Measurements from ENCODE around the gene CACNA1E.

The CACNA1E gene

GRCh38 chr1:181685211-181685610, 201.9 kb downstream of the CACNA1E start:
- TF ChIP-seq CTCF (IDR thresholded peaks at IDR 0.05; ENCODE audit: low read depth, low read length), result no peak
- no peaks in the 10 kb centered on the region for H3K36me3 ChIP-seq
- no peak for DNase-seq
- no peaks in the 10 kb centered on the region for H3K9me3 ChIP-seq
- no peaks in the 10 kb centered on the region for H3K27me3 ChIP-seq
- no peak overlapping the region for H3K4me3 ChIP-seq (ENCODE audit: low read depth, low read length)
- no peaks in the 10 kb centered on the region for H3K4me1 ChIP-seq

- no peak for TF ChIP-seq CTCF (IDR thresholded peaks at IDR 0.05; ENCODE audit: low read depth, low read length)
- no peak for DNase-seq
- Histone ChIP-seq H3K4me1 (no peaks in the 10 kb centered on the region), H3K27me3 (no peaks in the 10 kb centered on the region), H3K36me3 (no peaks in the 10 kb centered on the region), H3K9me3 (no peaks in the 10 kb centered on the region), H3K4me3 (ENCODE audit: low read depth, low read length) (no peak overlapping the region)
Measured at GRCh38 chr1:181701891-181702290, 218.6 kb downstream of the CACNA1E start.

- Histone ChIP-seq H3K9me3 (no peaks in the 10 kb centered on the region), H3K4me1 (no peaks in the 10 kb centered on the region), H3K4me3 (ENCODE audit: low read depth, low read length) (no peak overlapping the region), H3K27me3 (no peaks in the 10 kb centered on the region), H3K36me3 (no peaks in the 10 kb centered on the region)
- no peak for DNase-seq
- no peak for TF ChIP-seq CTCF (IDR thresholded peaks at IDR 0.05; ENCODE audit: low read depth, low read length)
Measured at GRCh38 chr1:181704546-181704945, 221.2 kb downstream of the CACNA1E start.

GRCh38 chr1:181711820-181712219, 228.5 kb downstream of the CACNA1E start:
- Histone ChIP-seq H3K36me3 (no peaks in the 10 kb centered on the region), H3K4me1 (no peaks in the 10 kb centered on the region), H3K27me3 (no peaks in the 10 kb centered on the region), H3K4me3 (ENCODE audit: low read depth, low read length) (no peak overlapping the region), H3K9me3 (no peaks in the 10 kb centered on the region)
- no peak for DNase-seq
- no peak for TF ChIP-seq CTCF (IDR thresholded peaks at IDR 0.05; ENCODE audit: low read depth, low read length)

GRCh38 chr1:181712711-181713110, 229.4 kb downstream of the CACNA1E start:
- no peak for DNase-seq
- no peak overlapping the region for H3K4me3 ChIP-seq (ENCODE audit: low read depth, low read length)
- no peak for TF ChIP-seq CTCF (IDR thresholded peaks at IDR 0.05; ENCODE audit: low read depth, low read length)
- H3K27me3 ChIP-seq, result no peaks in the 10 kb centered on the region
- no peaks in the 10 kb centered on the region for H3K36me3 ChIP-seq
- H3K4me1 ChIP-seq, result no peaks in the 10 kb centered on the region
- H3K9me3 ChIP-seq, result no peaks in the 10 kb centered on the region

- TF ChIP-seq CTCF (IDR thresholded peaks at IDR 0.05; ENCODE audit: low read depth, low read length), result no peak
Measured at GRCh38 chr1:181714428-181714827, 231.1 kb downstream of the CACNA1E start.

More at GRCh38 chr1:181714428-181714827, 231.1 kb downstream of the CACNA1E start:
- Histone ChIP-seq H3K9me3 (no peaks in the 10 kb centered on the region), H3K4me3 (ENCODE audit: low read depth, low read length) (no peak overlapping the region), H3K36me3 (no peaks in the 10 kb centered on the region), H3K27me3 (no peaks in the 10 kb centered on the region), H3K4me1 (no peaks in the 10 kb centered on the region)
- DNase-seq, result no peak

Measured in BE2C (cell line).